Fibroblast of mammary gland (primary cell): ENCODE data around the gene IRF7.

ENCODE experiments used
- DNase-seq: peaks from one replicate; pipeline ENCODE4 v3.0.0-alpha.2; 2010; ENCODE audit warnings: low read depth
- H3K4me3 ChIP-seq: 2 replicates; pipeline ENCODE4 v1.5.1; 2011; ENCODE audit warnings: low read depth, mild to moderate bottlenecking, low read length, moderate library complexity; ENCODE audit not compliant: control insufficient read depth
- TF ChIP-seq, protein P1 (sequence below): conservative IDR thresholded peaks from 2 replicates; pipeline ENCODE4 v1.5.1; 2011; ENCODE audit warnings: low read depth, low read length, inconsistent platforms; ENCODE audit not compliant: control insufficient read depth, insufficient read depth

Gene IRF7

GRCh38 chr11:639332-639955, 23.7 kb upstream of the IRF7 start:
- no peak for DNase-seq
- TF ChIP-seq, protein P1, sequence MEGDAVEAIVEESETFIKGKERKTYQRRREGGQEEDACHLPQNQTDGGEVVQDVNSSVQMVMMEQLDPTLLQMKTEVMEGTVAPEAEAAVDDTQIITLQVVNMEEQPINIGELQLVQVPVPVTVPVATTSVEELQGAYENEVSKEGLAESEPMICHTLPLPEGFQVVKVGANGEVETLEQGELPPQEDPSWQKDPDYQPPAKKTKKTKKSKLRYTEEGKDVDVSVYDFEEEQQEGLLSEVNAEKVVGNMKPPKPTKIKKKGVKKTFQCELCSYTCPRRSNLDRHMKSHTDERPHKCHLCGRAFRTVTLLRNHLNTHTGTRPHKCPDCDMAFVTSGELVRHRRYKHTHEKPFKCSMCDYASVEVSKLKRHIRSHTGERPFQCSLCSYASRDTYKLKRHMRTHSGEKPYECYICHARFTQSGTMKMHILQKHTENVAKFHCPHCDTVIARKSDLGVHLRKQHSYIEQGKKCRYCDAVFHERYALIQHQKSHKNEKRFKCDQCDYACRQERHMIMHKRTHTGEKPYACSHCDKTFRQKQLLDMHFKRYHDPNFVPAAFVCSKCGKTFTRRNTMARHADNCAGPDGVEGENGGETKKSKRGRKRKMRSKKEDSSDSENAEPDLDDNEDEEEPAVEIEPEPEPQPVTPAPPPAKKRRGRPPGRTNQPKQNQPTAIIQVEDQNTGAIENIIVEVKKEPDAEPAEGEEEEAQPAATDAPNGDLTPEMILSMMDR = no peak
- H3K4me3 ChIP-seq = no peak overlapping the region

DNA sequence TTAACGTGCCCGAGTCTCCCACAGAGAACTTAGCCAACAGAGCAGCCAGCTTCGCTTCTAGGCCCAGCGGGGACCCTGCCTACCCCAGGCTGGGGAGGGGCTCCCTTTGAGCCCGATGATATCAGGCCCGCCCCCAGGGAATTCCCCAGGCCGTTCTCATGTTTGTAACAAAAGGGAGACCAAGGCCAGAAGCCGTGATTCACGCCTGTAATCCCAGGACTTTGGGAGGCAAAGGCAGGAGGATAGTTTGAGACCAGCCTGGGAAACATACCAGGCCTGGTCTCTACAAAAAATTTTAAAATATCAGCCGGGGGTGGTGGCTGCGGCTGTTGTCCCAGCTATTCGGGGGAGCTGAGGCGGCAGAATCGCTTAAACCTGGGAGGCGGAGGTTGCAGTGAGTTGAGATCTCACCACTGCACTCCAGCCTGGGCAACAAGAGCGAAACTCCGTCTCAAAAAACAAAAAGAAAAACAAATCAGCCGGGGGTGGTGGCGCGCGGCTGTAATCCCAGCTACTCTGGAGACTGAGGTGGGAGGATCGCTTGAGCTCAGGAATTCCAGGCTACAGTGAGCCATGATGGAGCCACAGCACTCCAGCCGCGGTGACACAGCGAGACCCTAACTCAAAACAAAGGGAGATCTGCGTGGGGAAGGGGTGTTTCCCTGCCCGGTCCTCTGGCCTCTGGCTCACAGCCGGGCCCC, 23.0 kb upstream of the IRF7 start:
- TF ChIP-seq, protein P1 = no peak
- no peak for DNase-seq

DNA sequence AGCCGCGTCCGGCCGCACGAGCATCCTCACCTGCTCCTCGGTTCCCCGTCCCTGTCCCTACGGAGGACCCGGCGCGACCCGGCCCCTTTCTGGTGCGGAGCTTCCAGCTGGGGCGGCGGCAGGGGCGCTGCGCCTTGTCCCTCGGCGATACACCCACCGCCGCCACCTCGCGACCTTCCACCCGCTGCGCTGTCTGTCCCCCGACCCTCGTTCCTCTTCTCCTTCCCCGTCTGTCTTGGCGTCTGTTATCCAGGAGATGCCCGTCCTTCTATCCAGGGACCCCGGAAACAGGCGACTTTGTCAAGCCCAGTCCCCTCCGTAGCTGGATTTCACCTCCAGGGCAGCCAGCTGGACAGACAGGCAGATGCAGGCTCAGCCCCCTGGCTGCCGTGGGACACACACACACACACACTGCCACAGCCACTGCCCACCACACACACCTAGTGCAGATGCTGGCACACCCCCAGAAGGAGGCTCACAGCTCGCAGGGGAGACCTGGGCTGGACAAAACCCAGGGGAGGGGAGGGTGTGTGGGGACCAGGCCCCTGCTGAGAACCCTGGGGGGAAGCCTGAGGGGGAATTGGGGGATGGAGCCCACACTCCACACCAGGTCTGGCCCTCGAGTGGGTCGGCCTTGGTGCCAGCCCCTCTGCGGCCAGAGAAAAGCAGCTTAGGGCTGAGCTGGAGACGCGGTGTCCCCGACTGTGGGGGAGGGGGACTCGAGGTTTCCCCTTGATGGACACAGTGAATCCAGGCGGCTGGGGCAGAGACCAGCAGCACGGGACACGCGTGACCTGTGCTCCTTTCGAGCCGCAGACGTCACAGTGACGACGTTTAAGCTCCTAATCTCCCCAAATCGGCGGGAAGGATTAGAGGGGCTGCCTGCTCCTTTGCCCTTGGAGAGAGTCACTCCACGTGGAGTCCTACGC, 22.1 kb upstream of the IRF7 start:
- TF ChIP-seq, protein P1 = no peak
- no peak overlapping the region for H3K4me3 ChIP-seq
- DNase-seq = no peak

More for the DNA sequence above, 23.0 kb upstream of the IRF7 start:
- no peak overlapping the region for H3K4me3 ChIP-seq

DNA sequence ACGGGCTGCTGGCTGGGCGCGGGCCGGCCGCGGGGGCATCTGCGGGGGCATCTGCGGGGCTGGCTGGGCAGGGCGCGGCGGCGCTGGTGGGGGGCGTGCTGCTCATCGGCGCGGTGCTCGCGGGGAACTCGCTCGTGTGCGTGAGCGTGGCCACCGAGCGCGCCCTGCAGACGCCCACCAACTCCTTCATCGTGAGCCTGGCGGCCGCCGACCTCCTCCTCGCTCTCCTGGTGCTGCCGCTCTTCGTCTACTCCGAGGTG, 21.5 kb upstream of the IRF7 start:
- DNase-seq = no peak
- TF ChIP-seq, protein P1 = no peak

DNA sequence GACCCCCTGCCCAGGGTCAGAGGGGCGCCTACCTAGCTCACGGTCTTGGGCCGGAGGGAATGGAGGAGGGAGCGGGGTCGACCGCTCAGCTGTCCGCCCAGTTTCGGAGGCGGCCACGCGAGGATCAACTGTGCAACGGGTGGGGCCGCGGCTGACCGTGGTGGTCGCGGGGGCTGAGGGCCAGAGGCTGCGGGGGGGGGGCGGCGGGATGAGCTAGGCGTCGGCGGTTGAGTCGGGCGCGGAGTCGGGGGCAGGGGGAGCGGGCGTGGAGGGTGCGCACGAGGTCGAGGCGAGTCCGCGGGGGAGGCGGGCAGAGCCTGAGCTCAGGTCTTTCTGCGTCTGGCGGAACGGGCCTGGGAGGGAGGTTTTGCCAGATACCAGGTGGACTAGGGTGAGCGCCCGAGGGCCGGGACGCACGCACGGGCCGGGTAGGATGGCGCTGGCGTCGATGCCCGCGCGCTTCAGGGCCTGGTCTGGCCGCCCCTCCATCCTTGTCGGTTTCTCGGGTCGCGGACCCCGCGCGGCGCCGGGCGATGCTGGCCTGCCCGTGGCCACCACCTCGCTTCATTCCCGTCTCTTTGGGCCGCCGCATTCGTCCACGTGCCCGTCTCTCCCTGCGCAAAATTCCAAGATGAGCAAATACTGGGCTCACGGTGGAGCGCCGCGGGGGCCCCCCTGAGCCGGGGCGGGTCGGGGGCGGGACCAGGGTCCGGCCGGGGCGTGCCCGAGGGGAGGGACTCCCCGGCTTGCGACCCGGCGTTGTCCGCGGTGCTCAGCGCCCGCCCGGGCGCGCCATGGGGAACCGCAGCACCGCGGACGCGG, 21.0 kb upstream of the IRF7 start, which contains the start of gene DRD4:
DRD4 (plus strand) TSS at position 759 of the 822 bp plus-strand sequence; CDS start at position 795, 36 bp downstream.
- DNase-seq = no peak
- no peak within 1 kb of the TSS for H3K4me3 ChIP-seq
- TF ChIP-seq, protein P1 = no peak

More for the DNA sequence above, 21.5 kb upstream of the IRF7 start:
- no peak overlapping the region for H3K4me3 ChIP-seq

GRCh38 chr11:635945-636510, 20.3 kb upstream of the IRF7 start:
- TF ChIP-seq, protein P1 = no peak
- no peak overlapping the region for H3K4me3 ChIP-seq
- no peak for DNase-seq
